VCaP (cell line): Measurements from ENCODE around the gene CRCP.
"Not testable (repeated sequence)": the region's sequence is repeated elsewhere in the genome, so short reads cannot be mapped to it uniquely, and the experiment has no call there.

Experiments used
- H3K27ac ChIP-seq: fragments of 450-650 bp; 2 replicates; pipeline ENCODE4 v1.5.1; 2017
- CTCF ChIP-seq: fragments of 450-650 bp; conservative IDR thresholded peaks from 2 replicates; pipeline ENCODE4 v1.5.1; 2017; ENCODE audit warnings: mild to moderate bottlenecking, moderate library complexity

The CRCP gene

GRCh38 chr7:66153691-66154090 lies 39.0 kb downstream of the CRCP start:
- no peak for TF ChIP-seq CTCF
- no peak overlapping the region for H3K27ac ChIP-seq

GRCh38 chr7:66156035-66156434 lies 41.4 kb downstream of the CRCP start:
- not testable (repeated sequence) for H3K27ac ChIP-seq

- TF ChIP-seq CTCF, result no peak
- no peak overlapping the region for H3K27ac ChIP-seq
Measured at GRCh38 chr7:66157060-66157459, 42.4 kb downstream of the CRCP start.

GRCh38 chr7:66162622-66163021 lies 48.0 kb downstream of the CRCP start:
- no peak overlapping the region for H3K27ac ChIP-seq
- no peak for TF ChIP-seq CTCF

- no peak for TF ChIP-seq CTCF
Measured at GRCh38 chr7:66163186-66163610, 48.6 kb downstream of the CRCP start.

GRCh38 chr7:66164356-66164755 lies 49.7 kb downstream of the CRCP start:
- no peak overlapping the region for H3K27ac ChIP-seq
- no peak for TF ChIP-seq CTCF

More at GRCh38 chr7:66163186-66163610, 48.6 kb downstream of the CRCP start:
- no peak overlapping the region for H3K27ac ChIP-seq

GRCh38 chr7:66167773-66168387 lies 53.2 kb downstream of the CRCP start:
- H3K27ac ChIP-seq, result no peak overlapping the region
- TF ChIP-seq CTCF, result no peak

GRCh38 chr7:66169616-66170015 lies 55.0 kb downstream of the CRCP start:
- no peak for TF ChIP-seq CTCF
- H3K27ac ChIP-seq, result no peak overlapping the region
